Thoracic aorta (tissue), 2 donors: ENCODE measurements around the gene LEPROT. TPM values are rescaled to one million over a fixed set of nuclear protein-coding genes. Genes with fewer than 3 reads are reported as not detected.

Source experiments
- ATAC-seq: fragments of 150-250 bp; one replicate; pipeline ENCODE4 v1.8.0; 2017; ENCODE audit warnings: low read depth; ENCODE audit not compliant: insufficient number of reproducible peaks, low FRiP score
- DNase-seq: peaks from one replicate; pipeline ENCODE4 v3.0.0-alpha.2; 2020; ENCODE audit warnings: low spot score
- H3K27ac ChIP-seq, 2 donors: fragments of 200-600 bp; sonication (generic); 1 replicate in 1 of 2; 2 replicates in 1 of 2; pipeline ENCODE4 v1.5.1; 2016; ENCODE audit warnings: mild to moderate bottlenecking in 2 of 2, moderate library complexity in 2 of 2
- H3K27me3 ChIP-seq: fragments of 200-600 bp; sonication (generic); replicated peaks from 2 replicates; pipeline ENCODE4 v1.6.0; 2016; ENCODE audit warnings: mild to moderate bottlenecking; ENCODE audit not compliant: insufficient read depth
- H3K36me3 ChIP-seq: fragments of 200-600 bp; sonication (generic); one replicate; pipeline ENCODE4 v1.5.1; 2016
- H3K4me1 ChIP-seq, 2 donors: fragments of 200-600 bp; sonication (generic); 1 replicate in 1 of 2; 2 replicates in 1 of 2; pipeline versions ENCODE4 v1.5.1 to v1.6.0; 2016; ENCODE audit warnings: low read depth in 2 of 2, mild to moderate bottlenecking in 1 of 2; ENCODE audit not compliant: control insufficient read depth in 1 of 2
- H3K4me3 ChIP-seq: fragments of 200-600 bp; sonication (generic); 2 replicates; pipeline ENCODE4 v1.5.1; 2016; ENCODE audit warnings: mild to moderate bottlenecking
- H3K9me3 ChIP-seq: fragments of 200-600 bp; sonication (generic); 2 replicates; pipeline ENCODE4 v1.5.1; 2016
- total RNA-seq, 2 donors: library from RNA; depleted of rRNA; stranded (reverse); fragments of >200 nt; gene quantifications; one replicate each; pipeline versions ENCODE4 v1.1.0 to v1.2.3, GENCODE V29; 2016
- TF ChIP-seq, protein P1 (sequence below): fragments of 200-600 bp; sonication (generic); IDR thresholded peaks from one replicate; pipeline ENCODE4 v1.5.1; 2019; ENCODE audit warnings: antibody characterized with exemption

LEPROT gene
- total RNA-seq, 2 donors from 2014 or later: 79.5 to 82.9 TPM

DNA sequence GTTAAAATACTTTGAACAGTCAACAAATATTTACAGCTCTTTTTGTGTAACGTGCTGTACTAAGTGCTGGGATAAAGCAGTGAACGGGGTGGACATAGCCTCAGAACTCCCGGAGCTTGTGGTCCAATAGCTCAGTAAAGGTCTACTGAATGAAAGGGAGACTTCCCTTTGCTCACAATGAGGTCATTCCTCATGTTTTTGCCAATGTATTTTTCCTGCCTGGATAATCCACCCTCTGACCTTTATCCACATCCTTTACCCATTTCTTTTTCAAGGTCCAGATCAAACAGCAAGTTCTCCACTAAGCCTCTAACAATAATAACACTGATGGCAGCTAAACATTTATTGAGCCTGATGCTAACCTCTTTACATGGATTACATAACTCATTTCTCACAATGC, 55.9 kb downstream of the LEPROT start:
- Histone ChIP-seq H3K4me1 (peaks cover 0 to 5% of the 10 kb centered on the region in 2 donors), H3K27me3 (no peaks in the 10 kb centered on the region), H3K9me3 (no peaks in the 10 kb centered on the region), H3K36me3 (no peaks in the 10 kb centered on the region), H3K4me3 (no peak overlapping the region), H3K27ac (no peak overlapping the region)
- DNase-seq (no peak), ATAC-seq (no peak)
- TF ChIP-seq, protein P1, sequence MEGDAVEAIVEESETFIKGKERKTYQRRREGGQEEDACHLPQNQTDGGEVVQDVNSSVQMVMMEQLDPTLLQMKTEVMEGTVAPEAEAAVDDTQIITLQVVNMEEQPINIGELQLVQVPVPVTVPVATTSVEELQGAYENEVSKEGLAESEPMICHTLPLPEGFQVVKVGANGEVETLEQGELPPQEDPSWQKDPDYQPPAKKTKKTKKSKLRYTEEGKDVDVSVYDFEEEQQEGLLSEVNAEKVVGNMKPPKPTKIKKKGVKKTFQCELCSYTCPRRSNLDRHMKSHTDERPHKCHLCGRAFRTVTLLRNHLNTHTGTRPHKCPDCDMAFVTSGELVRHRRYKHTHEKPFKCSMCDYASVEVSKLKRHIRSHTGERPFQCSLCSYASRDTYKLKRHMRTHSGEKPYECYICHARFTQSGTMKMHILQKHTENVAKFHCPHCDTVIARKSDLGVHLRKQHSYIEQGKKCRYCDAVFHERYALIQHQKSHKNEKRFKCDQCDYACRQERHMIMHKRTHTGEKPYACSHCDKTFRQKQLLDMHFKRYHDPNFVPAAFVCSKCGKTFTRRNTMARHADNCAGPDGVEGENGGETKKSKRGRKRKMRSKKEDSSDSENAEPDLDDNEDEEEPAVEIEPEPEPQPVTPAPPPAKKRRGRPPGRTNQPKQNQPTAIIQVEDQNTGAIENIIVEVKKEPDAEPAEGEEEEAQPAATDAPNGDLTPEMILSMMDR: no peak

DNA sequence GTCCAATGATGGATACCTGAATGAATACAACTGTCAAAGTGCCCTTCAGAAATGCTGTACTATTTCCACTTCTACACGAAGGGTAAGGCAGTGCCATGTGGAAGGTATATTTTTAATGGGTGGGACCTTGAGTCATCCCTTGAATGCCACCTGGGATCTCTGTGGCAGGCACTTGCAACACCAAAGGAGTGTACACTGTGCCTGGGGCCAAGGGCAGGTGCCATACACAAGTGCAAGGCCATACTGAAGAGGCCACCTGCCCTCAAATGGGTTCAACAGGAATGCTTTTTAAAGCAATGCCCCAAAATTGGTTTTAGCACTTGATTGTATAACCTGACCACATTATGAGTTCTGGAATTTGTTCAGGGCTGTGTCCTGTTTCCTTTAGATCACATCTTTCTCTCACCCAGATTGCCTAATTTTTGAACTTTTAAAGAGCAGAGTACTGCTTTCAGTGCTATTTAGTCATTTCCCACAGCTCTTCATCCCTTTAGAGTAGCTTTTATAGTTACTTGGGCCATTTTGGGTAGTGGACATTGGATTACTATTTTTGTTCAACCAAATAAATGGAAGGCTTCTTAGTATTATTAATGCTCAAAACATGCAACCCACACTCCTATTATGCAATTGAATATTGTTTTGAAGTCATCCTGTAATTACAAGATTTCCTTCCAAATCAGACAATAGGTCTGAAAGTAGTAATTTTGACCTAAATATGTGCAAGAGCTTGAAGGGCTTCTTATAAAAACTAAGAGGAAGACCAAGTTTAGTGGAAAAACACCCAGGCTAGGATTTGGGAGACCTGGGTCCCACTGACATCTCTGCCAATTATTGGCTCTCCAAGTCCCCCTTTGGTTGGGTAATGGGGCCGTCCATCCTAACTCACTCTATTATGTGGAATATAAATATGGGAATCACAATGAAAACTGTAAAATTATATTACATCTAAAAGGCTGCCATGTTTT, 57.2 kb downstream of the LEPROT start:
- Histone ChIP-seq H3K4me3 (no peak overlapping the region), H3K4me1 (peaks cover 0 to 5% of the 10 kb centered on the region in 2 donors), H3K27me3 (no peaks in the 10 kb centered on the region), H3K27ac (no peak overlapping the region), H3K36me3 (no peaks in the 10 kb centered on the region), H3K9me3 (no peaks in the 10 kb centered on the region)
- TF ChIP-seq, protein P1: no peak
- ATAC-seq (no peak), DNase-seq (no peak)

DNA sequence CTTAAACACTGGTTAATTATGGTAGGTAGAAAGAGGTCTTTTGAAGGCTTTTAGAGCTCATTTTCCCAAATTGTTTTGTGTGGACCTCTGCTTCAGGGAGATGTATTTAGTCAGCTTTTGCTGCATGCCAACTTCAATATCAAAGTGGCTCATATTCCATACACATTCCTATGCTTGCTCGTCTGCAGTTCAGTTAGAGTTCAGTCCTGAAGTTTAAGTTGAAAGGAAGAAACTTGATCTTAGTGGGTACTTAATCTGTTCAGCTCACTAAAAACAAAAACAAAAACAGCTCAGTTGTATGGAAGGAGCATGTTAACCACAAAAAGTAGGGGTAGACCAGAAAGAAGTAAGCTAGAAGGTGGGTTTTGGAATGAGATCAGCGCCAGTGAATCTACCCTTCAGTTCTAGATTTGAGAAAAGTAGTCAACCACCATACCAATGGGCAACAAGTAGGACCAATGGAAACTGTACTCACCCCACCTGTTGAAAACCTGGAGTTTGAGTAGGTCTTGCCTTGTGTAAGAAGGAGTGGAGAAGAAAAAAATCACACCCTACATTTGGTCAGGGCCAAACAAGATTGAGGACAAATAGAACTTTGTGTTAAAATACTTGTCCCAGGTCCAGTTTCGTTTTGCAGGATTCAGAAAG, 58.0 kb downstream of the LEPROT start:
- no peaks in the 10 kb centered on the region for H3K9me3 ChIP-seq
- peaks cover 0 to 5% of the 10 kb centered on the region in 2 donors for H3K4me1 ChIP-seq
- H3K4me3 ChIP-seq: no peak overlapping the region
- no peaks in the 10 kb centered on the region for H3K27me3 ChIP-seq
- no peak overlapping the region for H3K27ac ChIP-seq
- H3K36me3 ChIP-seq: no peaks in the 10 kb centered on the region
- ATAC-seq: no peak
- no peak for DNase-seq
- TF ChIP-seq, protein P1: no peak

DNA sequence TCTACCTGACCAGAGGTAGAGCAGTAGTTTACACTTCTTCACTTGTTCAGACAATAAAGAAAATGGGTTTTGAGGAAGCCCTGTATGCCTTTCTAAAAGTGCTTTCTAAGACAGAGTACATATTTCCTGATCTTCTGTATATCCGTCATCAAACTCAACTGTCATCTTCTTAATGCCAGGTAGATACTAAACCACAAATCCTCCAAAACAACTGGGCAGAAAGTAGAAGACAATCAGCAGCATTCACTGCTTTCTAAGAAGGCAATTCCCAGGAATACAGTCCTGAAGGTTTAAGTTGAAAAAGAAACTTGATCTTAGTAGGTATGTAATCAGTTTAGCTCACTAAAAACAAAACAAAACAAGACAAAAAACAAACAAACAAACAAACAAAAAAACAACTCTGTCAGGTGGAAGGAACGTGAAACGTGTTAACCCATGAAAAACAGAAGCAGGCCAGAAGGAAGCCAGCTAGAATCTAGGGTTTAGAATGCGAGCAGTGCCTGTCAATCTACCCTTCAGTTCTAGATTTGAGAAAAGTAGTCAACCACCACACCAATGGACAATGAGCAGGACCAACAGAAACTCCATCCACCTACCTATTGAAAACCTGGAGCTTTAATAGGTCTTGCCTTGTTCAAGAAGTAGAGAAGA, 59.2 kb downstream of the LEPROT start:
- H3K27ac ChIP-seq: no peak overlapping the region
- H3K9me3 ChIP-seq: no peaks in the 10 kb centered on the region
- no peaks in the 10 kb centered on the region for H3K27me3 ChIP-seq
- H3K4me3 ChIP-seq: no peak overlapping the region
- DNase-seq (no peak), ATAC-seq (no peak)
- no peaks in the 10 kb centered on the region for H3K36me3 ChIP-seq
- H3K4me1 ChIP-seq: peaks cover 0 to 5% of the 10 kb centered on the region in 2 donors
- TF ChIP-seq, protein P1: no peak
